HL-60 (cell line): ENCODE data around the gene HNRNPLL.

ENCODE experiments used
- SPI1 ChIP-seq: IDR thresholded peaks from 2 replicates; pipeline ENCODE4 v1.6.1; 2012; ENCODE audit warnings: low read depth, mild to moderate bottlenecking, borderline replicate concordance
- TF ChIP-seq, protein P1 (sequence below): IDR thresholded peaks from one replicate; pipeline ENCODE4 v1.5.1; 2011; ENCODE audit warnings: low read length, control low read depth, inconsistent platforms; ENCODE audit not compliant: insufficient read depth

DNA sequence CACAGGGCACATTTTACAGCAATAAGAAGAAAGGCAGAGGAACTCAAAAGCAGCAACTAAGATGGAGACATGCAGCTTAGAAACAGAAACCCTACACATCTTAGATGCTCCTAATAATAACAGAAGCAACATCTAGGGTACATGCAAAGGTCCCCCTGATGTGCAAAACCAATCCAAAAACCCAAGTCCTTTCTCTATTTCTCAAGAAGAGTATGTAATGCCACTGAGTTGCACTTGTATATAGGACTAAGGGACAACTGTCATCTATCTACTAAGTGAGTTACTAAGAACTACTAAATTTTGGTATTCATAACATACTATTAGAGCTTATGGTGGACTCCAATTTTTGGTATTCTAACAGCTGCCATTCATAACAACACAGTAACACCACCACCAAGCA, 28.4 kb downstream of the HNRNPLL start:
- no peak for TF ChIP-seq SPI1
- TF ChIP-seq, protein P1, sequence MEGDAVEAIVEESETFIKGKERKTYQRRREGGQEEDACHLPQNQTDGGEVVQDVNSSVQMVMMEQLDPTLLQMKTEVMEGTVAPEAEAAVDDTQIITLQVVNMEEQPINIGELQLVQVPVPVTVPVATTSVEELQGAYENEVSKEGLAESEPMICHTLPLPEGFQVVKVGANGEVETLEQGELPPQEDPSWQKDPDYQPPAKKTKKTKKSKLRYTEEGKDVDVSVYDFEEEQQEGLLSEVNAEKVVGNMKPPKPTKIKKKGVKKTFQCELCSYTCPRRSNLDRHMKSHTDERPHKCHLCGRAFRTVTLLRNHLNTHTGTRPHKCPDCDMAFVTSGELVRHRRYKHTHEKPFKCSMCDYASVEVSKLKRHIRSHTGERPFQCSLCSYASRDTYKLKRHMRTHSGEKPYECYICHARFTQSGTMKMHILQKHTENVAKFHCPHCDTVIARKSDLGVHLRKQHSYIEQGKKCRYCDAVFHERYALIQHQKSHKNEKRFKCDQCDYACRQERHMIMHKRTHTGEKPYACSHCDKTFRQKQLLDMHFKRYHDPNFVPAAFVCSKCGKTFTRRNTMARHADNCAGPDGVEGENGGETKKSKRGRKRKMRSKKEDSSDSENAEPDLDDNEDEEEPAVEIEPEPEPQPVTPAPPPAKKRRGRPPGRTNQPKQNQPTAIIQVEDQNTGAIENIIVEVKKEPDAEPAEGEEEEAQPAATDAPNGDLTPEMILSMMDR, result no peak
